SK-N-SH treated with all-trans-retinoic acid at 6 μM for 48 hours (cell line): ENCODE data around the gene SIRT6.

Experiments used
- ARNTL ChIP-seq: fragments of 450-650 bp; formaldehyde crosslinking; IDR thresholded peaks from 2 replicates; pipeline ENCODE4 v1.5.0; 2020; ENCODE audit warnings: low read depth, mild to moderate bottlenecking, moderate library complexity, borderline replicate concordance
- BACH2 ChIP-seq: fragments of 250-450 bp; sonication (Bioruptor Pico); IDR thresholded peaks from 2 replicates; pipeline ENCODE4 v1.9.0; 2021; ENCODE audit warnings: mild to moderate bottlenecking, borderline replicate concordance
- GLIS3 ChIP-seq: fragments of 250-450 bp; sonication (Bioruptor Pico); IDR thresholded peaks from 2 replicates; pipeline ENCODE4 v1.5.0; 2020; ENCODE audit warnings: mild to moderate bottlenecking, moderate library complexity
- ISL1 ChIP-seq: fragments of 250-450 bp; sonication (Bioruptor Pico); IDR thresholded peaks from 2 replicates; pipeline ENCODE4 v2.1.2; 2022; ENCODE audit warnings: mild to moderate bottlenecking, moderate library complexity
- OSR1 ChIP-seq: fragments of 250-450 bp; sonication (Bioruptor Pico); IDR thresholded peaks from 2 replicates; pipeline ENCODE4 v1.8.0; 2022; ENCODE audit warnings: moderate library complexity, mild to moderate bottlenecking, inconsistent platforms
- PATZ1 ChIP-seq: fragments of 250-450 bp; sonication (Bioruptor Pico); IDR thresholded peaks from 2 replicates; pipeline ENCODE4 v1.8.0; 2020; ENCODE audit warnings: mild to moderate bottlenecking, moderate library complexity, borderline replicate concordance
- POU6F1 ChIP-seq: fragments of 250-450 bp; sonication (Bioruptor Pico); IDR thresholded peaks from 2 replicates; pipeline ENCODE4 v1.8.0; 2021; ENCODE audit warnings: low read depth, mild to moderate bottlenecking, moderate library complexity, borderline replicate concordance
- TOX ChIP-seq: fragments of 250-450 bp; sonication (Bioruptor Pico); IDR thresholded peaks from 2 replicates; pipeline ENCODE4 v1.8.0; 2021; ENCODE audit warnings: mild to moderate bottlenecking, moderate library complexity, borderline replicate concordance
- TSHZ2 ChIP-seq: fragments of 250-450 bp; sonication (Bioruptor Pico); IDR thresholded peaks from 2 replicates; pipeline ENCODE4 v1.5.0; 2020; ENCODE audit warnings: mild to moderate bottlenecking, moderate library complexity
- ZC3H10 ChIP-seq: fragments of 250-450 bp; sonication (Bioruptor Pico); IDR thresholded peaks from 2 replicates; pipeline ENCODE4 v1.5.1; 2021; ENCODE audit warnings: mild to moderate bottlenecking, moderate library complexity
- ZFP30 ChIP-seq: fragments of 450-650 bp; formaldehyde crosslinking; IDR thresholded peaks from 2 replicates; pipeline ENCODE4 v1.5.0; 2022; ENCODE audit warnings: mild to moderate bottlenecking, moderate library complexity
- ZNF70 ChIP-seq: fragments of 450-650 bp; formaldehyde crosslinking; IDR thresholded peaks from 2 replicates; pipeline ENCODE4 v1.5.0; 2020; ENCODE audit warnings: mild to moderate bottlenecking, moderate library complexity
- ZNF8 ChIP-seq: fragments of 450-650 bp; formaldehyde crosslinking; IDR thresholded peaks from 2 replicates; pipeline ENCODE4 v1.5.0; 2020; ENCODE audit warnings: mild to moderate bottlenecking, moderate library complexity

GRCh38 chr19:4208385-4209094, 26.2 kb upstream of the SIRT6 start:
- no peak for TF ChIP-seq ZNF70 (CRISPR knock-in tag)
- TF ChIP-seq TSHZ2 (CRISPR knock-in tag), result no peak
- no peak for TF ChIP-seq OSR1
- no peak for TF ChIP-seq POU6F1 (CRISPR knock-in tag)
- TF ChIP-seq PATZ1 (CRISPR knock-in tag), result no peak
- no peak for TF ChIP-seq ZFP30 (CRISPR knock-in tag)
- TF ChIP-seq ARNTL (CRISPR knock-in tag), result no peak
- TF ChIP-seq TOX (CRISPR knock-in tag), result no peak
- no peak for TF ChIP-seq ZC3H10 (CRISPR knock-in tag)
- no peak for TF ChIP-seq ISL1 (CRISPR knock-in tag)
- TF ChIP-seq ZNF8 (CRISPR knock-in tag), result no peak
- no peak for TF ChIP-seq BACH2 (CRISPR knock-in tag)
- TF ChIP-seq GLIS3 (CRISPR knock-in tag), result no peak
